Stimulated activated CD8-positive, alpha-beta memory T cell treated with anti-CD3 and anti-CD28 coated beads, Interleukin-12 subunit alpha, Interleukin-12 subunit beta, amount 100 ng/mL, for 1 hour (primary cell): ENCODE results near the gene SCN8A.

Experiments used
- DNase-seq: peaks from one replicate; pipeline ENCODE4 v3.0.0-alpha.2; 2020; ENCODE audit warnings: low read depth

SCN8A gene

GRCh38 chr12:51834411-51834810, 243.4 kb downstream of the SCN8A start:
- DNase-seq, result no peak

DNA sequence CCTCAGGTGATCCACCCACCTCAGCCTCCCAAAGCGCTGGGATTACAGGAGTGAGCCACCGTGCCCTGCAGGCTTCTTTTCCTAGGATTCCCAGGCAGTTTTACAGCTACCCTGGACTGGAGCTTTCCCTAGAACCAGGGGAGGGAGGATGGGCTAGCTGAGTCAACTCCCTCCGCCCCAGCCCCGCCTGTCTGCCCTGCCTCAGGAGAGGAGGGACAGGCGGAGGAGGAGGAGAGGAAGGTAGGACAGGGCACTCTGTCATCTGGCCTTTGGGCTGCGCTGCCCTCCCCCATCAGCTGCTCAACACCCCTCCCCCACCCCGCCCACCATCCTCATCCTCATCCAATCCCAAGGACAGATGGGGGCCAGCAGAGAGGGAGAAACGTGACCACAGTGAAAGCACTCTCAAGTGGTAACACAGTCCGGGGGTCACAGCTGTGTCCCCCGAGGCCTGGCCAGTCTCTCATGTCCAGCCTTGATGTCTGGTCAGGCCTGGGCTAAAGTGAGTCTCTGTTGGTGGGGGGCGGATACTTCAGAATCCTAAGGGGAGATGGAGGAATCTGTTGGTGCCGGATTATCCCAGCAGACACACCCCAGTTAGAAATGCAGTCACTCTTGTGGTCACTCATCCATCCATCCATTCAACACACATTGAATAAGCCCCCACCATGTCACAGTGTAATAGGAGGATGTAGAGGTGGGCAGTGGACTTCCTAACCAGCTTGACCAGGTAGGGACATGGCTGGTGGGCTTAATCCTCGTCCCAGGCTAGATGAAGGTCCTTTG, 245.2 kb downstream of the SCN8A start:
- no peak for DNase-seq

DNA sequence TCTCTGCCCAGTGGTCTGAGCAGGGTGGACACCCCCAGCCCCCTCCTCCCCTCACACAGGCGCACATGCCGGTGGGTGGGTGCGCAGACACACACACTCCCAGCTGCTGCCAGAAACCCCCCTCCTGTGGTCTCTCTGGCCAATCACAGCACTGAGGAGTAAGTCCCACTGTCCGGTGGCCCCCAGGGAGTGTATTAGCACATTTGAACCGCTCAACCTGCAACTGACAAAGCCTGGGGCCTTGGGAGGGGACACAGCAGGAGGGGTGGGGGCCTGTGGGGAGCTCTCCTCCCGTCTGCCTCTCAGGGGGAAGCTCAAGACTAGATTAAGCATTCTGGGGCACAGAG, 245.8 kb downstream of the SCN8A start:
- DNase-seq, result no peak

DNA sequence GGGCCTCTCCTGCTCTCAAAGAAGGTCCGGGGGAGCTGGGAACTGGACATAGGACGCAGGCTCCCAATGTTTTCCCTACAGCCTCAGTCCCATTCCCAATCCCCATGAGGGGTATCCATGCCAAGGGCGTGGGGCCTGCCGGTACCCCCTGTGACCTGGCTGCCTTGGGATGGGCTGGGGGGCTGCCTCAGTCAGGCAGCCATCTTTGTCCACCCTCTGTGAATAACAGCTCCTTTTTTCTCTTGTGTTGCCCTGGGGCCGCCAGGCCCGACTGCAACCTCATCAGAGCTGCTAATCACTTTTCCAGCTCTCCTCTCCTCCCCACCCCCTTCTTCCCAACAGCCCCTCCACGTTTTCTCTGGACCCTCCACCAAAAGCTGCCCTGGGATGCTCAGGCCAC, 246.3 kb downstream of the SCN8A start:
- DNase-seq, result no peak

GRCh38 chr12:51838036-51838435, 247.0 kb downstream of the SCN8A start:
- DNase-seq, result no peak

GRCh38 chr12:51838762-51839161, 247.7 kb downstream of the SCN8A start:
- no peak for DNase-seq

DNA sequence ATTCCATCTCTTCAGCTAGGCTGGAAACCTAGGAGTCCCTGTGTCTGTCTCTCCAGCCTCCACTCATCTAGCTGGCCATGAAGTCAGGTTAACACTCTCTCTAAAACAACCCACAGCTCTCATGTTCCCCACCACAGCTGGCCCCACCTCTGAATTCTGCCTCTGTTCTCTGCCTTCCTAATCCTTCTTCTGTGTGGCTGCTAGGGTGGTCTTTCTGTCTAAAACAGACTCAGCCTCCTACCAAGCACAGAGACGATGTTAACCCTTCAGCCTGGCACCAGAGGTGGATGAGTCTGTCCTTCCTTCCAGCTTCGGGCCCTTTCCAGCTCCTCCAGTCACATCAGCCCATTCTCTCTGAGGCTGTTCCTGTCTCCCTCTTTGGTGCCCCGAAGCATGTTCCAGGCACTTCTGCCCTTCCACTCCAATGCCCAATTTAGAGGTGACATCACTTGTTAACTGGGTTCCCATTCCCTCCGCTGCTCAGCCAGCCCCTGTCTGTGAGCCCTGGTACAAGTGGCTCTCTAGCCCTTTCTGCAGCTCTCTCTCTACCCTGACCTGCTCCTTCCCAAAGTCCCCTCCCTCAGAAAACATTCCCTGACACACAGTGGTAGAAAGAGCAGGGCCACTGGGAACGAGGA, 248.4 kb downstream of the SCN8A start:
- no peak for DNase-seq

- DNase-seq, result no peak
Measured at GRCh38 chr12:51840966-51841365, 249.9 kb downstream of the SCN8A start.

GRCh38 chr12:51841727-51842126, 250.7 kb downstream of the SCN8A start:
- no peak for DNase-seq

GRCh38 chr12:51844854-51845253, 253.8 kb downstream of the SCN8A start:
- DNase-seq, result no peak

DNA sequence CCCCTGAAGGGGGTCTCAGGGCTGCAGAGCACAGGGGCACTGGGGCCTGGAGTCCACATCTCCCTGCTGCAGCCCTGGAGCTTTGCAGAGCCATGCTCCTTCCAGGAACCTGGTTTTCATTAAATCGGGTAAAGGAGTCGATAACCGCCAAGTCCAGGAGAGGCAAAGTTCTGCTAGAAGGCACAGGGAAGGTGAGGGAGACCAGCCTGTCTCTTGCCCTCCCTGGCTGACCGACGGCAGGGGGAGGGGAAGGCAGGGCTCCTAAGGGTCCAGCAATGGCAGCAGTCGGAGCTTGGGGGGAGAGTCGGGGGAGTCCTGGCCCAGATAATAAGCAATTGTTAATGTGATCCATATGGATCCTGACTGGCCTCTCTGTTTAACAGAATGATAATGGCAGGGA, 254.4 kb downstream of the SCN8A start:
- no peak for DNase-seq

DNA sequence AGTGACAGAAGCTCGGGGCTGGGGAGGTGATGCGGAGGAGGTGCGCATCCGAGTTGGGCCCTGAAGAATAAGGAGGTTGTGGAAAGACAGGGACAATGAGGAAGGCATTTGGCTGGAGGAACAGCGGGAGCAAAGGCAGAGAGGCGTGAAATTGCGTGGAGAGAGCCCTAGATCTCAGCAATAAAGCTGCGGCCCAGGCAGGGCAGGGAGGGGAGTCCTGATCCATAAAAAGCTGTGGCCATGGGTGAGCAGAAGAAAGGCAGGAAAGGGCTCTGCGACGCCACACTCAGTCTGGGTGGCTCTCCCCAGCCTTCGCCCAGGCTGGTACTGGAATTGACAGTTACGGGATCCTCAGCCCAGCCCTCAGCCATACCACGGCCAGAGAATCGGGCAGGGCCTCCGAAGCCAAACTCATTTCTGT, 255.2 kb downstream of the SCN8A start:
- DNase-seq, result no peak

GRCh38 chr12:51846911-51847642, 256.0 kb downstream of the SCN8A start:
- no peak for DNase-seq

- DNase-seq, result no peak
Measured at GRCh38 chr12:51847643-51848325, 256.8 kb downstream of the SCN8A start.

GRCh38 chr12:51848326-51848727, 257.3 kb downstream of the SCN8A start, which contains the start of gene FIGNL2:
Gene FIGNL2, minus strand, starts transcription at chr12:51848718. Its CDS starts 26,305 bp downstream, at chr12:51822413.
- DNase-seq, result no peak

DNA sequence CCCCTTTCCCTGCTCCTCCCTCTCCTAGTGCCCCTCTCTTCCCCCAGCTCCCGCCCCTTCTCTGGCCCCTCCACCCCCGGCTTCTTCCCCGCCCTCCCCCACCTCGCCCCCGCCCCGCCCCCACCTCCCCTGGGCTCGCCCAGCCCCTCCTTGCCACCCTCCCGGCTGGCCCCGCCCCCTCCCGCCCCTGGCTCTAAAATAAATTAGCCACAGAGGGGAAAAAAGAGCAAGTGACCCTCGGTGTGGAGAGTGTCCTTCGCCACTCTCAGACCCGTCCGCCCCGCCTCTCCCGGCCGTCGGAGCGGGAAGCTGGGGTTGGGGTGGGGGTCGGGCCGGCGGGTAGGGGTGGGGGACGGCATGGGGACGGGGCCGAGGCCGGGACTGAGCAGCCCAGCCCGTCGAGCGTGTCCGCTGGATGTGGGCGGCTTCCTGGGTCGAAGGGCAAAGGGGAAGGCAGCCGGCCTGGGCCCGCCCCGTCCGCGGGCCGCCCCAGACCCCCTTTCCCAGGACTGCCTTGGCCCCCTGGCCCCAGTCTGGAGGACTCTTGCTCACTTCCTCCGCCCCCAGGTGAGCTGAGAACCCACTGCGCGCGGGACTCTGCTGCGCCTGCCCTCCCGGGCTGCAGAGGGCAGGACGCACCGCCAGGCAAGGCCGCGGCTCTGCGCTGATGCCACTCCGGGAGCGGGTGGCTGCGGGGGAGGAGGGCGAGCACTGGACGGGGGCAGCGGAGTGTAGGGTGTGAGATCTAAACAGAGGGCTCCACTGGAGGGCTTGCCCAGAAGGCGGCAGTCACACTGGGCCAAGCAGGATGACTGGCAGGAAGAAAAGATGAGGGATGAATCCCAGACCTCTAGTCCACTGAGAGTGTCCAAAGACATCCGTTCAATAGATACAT, 258.1 kb downstream of the SCN8A start:
- DNase-seq, result no peak

- DNase-seq, result no peak
Measured at GRCh38 chr12:51850081-51850964, 259.3 kb downstream of the SCN8A start.

DNA sequence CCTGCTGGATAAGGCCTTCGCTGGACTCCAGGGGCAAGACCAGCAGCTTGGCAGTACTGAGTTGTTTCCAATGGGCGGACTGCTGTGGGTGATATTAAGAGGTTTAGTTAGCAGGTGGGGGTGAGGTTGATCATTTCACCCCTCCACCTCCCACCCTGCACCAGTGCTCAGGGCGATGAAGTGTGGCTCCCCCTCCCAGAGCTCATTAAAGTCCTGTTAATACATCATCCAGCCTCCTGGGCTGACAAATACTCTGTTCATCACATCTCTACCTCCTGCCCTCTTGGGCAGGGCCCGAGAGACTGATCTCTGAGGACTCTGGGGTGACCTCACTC, 259.9 kb downstream of the SCN8A start:
- no peak for DNase-seq

- no peak for DNase-seq
Measured at GRCh38 chr12:51851413-51852124, 260.5 kb downstream of the SCN8A start.
